PFSK-1 (cell line): Measurements from ENCODE around the gene RAET1E.

ENCODE experiments used
- FOXP2 ChIP-seq: optimal IDR thresholded peaks from 2 replicates; pipeline ENCODE3; 2011; ENCODE audit warnings: borderline replicate concordance, control low read depth, inconsistent platforms; ENCODE audit not compliant: insufficient read depth; ENCODE audit errors: extremely low read length, extremely low read depth
- POLR2AphosphoS5 ChIP-seq: IDR thresholded peaks from 2 replicates; pipeline ENCODE4 v1.6.1; 2012; ENCODE audit warnings: low read depth, mild to moderate bottlenecking, control low read depth, low read length, moderate library complexity
- SIN3A ChIP-seq: IDR thresholded peaks from 2 replicates; pipeline ENCODE4 v1.6.1; 2012; ENCODE audit warnings: mild to moderate bottlenecking, low read length, moderate library complexity, borderline replicate concordance; ENCODE audit not compliant: insufficient read depth
- TAF1 ChIP-seq: IDR thresholded peaks from 2 replicates; pipeline ENCODE4 v1.6.1; 2012; ENCODE audit warnings: low read length, control low read depth, borderline replicate concordance; ENCODE audit not compliant: insufficient read depth
- TF ChIP-seq, protein P1 (sequence below), 2 experiments: IDR thresholded peaks; 2 replicates each; pipeline versions ENCODE4 v1.6.1 to v1.8.0; 2011 to 2012; ENCODE audit warnings: low read depth in 2 of 2, low read length in 2 of 2, control low read depth in 1 of 2, inconsistent platforms in 1 of 2, mild to moderate bottlenecking in 1 of 2, moderate library complexity in 1 of 2; ENCODE audit not compliant: insufficient read depth in 1 of 2

The RAET1E gene

DNA sequence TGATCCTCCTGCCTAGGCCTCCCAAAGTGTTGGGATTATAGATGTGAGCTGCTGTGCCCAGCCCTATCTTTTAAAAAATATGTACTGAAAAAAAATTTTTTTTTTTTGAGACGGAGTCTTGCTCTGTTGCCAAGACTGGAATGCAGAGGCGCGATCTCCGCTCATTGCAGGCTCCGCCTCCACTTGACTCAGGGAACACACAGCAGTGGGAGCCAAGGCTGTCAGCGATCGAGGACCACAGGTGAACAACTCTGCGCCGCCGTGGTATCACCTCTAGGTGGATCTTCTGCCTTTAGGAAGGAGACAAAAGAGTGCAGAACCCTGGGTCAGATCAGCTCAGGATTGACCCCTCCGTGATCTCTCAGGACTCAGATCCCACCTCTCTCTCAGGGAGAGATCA, 13.7 kb downstream of the RAET1E start:
- TF ChIP-seq POLR2AphosphoS5 = no peak
- no peak for TF ChIP-seq TAF1
- no peak for TF ChIP-seq FOXP2
- TF ChIP-seq, protein P1, sequence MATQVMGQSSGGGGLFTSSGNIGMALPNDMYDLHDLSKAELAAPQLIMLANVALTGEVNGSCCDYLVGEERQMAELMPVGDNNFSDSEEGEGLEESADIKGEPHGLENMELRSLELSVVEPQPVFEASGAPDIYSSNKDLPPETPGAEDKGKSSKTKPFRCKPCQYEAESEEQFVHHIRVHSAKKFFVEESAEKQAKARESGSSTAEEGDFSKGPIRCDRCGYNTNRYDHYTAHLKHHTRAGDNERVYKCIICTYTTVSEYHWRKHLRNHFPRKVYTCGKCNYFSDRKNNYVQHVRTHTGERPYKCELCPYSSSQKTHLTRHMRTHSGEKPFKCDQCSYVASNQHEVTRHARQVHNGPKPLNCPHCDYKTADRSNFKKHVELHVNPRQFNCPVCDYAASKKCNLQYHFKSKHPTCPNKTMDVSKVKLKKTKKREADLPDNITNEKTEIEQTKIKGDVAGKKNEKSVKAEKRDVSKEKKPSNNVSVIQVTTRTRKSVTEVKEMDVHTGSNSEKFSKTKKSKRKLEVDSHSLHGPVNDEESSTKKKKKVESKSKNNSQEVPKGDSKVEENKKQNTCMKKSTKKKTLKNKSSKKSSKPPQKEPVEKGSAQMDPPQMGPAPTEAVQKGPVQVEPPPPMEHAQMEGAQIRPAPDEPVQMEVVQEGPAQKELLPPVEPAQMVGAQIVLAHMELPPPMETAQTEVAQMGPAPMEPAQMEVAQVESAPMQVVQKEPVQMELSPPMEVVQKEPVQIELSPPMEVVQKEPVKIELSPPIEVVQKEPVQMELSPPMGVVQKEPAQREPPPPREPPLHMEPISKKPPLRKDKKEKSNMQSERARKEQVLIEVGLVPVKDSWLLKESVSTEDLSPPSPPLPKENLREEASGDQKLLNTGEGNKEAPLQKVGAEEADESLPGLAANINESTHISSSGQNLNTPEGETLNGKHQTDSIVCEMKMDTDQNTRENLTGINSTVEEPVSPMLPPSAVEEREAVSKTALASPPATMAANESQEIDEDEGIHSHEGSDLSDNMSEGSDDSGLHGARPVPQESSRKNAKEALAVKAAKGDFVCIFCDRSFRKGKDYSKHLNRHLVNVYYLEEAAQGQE (IDR thresholded peaks at IDR 0.05; ENCODE audit: insufficient read depth in 1 of 2, low read depth in 2 of 2, low read length in 2 of 2) = no peak
- TF ChIP-seq SIN3A = no peak

DNA sequence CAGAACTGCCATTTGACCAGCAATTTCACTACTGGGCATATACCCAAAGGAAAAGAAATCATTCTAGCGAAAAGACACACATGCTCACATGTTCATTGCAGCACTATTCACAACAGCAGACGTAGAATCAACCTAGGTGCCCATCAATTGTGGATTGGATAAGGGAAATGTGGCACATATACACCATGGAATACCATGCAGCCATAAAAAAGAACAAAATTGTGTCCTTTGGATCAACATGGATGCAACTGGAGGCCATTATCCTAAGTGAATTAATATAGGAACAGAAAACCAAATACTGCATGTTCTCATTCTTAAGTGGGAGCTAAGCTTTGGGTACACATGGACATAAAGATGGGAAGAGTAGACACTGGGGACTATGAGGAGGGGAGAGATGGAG, 16.1 kb downstream of the RAET1E start:
- TF ChIP-seq FOXP2 (no peak), TAF1 (no peak), POLR2AphosphoS5 (no peak), SIN3A (no peak)
- TF ChIP-seq, protein P1 (IDR thresholded peaks at IDR 0.05; ENCODE audit: insufficient read depth in 1 of 2, low read depth in 2 of 2, low read length in 2 of 2) = no peak

- TF ChIP-seq POLR2AphosphoS5 = no peak
- TF ChIP-seq SIN3A = no peak
- TF ChIP-seq, protein P1 (IDR thresholded peaks at IDR 0.05; ENCODE audit: insufficient read depth in 1 of 2, low read depth in 2 of 2, low read length in 2 of 2) = no peak
- TF ChIP-seq FOXP2 = no peak
- TF ChIP-seq TAF1 = no peak
Observed at GRCh38 chr6:149881066-149881766, 16.7 kb downstream of the RAET1E start.

DNA sequence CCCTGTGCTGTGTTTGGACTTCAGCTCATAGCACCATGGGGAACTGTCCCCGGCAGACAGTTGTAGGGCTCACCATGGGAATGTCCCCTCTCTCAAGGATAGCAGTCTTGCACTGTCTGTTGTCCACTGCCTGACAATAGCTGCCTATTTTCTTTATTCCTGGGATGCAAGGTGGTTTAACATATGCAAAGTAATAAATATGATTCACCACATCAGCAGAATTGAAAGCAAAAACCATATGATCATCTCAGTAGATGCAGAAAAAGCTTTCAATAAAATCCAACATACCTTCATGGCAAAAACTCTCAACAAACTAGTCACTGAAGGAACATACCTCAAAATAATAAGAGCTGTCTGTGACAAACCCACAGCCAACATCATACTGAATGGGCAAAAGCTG, 20.3 kb downstream of the RAET1E start:
- TF ChIP-seq FOXP2 = no peak
- no peak for TF ChIP-seq TAF1
- no peak for TF ChIP-seq POLR2AphosphoS5
- TF ChIP-seq, protein P1 (IDR thresholded peaks at IDR 0.05; ENCODE audit: insufficient read depth in 1 of 2, low read depth in 2 of 2, low read length in 2 of 2) = no peak
- TF ChIP-seq SIN3A = no peak

- no peak for TF ChIP-seq POLR2AphosphoS5
- no peak for TF ChIP-seq FOXP2
- TF ChIP-seq SIN3A = no peak
- TF ChIP-seq TAF1 = no peak
- TF ChIP-seq, protein P1 (IDR thresholded peaks at IDR 0.05; ENCODE audit: insufficient read depth in 1 of 2, low read depth in 2 of 2, low read length in 2 of 2) = no peak
Observed at GRCh38 chr6:149876241-149876933, 21.5 kb downstream of the RAET1E start.
